RPMI8226 (cell line): ENCODE results near the gene HOXC9.

Source experiments
- DNase-seq: peaks from one replicate; pipeline ENCODE4 v3.0.0-alpha.2; 2015

Gene HOXC9

DNA sequence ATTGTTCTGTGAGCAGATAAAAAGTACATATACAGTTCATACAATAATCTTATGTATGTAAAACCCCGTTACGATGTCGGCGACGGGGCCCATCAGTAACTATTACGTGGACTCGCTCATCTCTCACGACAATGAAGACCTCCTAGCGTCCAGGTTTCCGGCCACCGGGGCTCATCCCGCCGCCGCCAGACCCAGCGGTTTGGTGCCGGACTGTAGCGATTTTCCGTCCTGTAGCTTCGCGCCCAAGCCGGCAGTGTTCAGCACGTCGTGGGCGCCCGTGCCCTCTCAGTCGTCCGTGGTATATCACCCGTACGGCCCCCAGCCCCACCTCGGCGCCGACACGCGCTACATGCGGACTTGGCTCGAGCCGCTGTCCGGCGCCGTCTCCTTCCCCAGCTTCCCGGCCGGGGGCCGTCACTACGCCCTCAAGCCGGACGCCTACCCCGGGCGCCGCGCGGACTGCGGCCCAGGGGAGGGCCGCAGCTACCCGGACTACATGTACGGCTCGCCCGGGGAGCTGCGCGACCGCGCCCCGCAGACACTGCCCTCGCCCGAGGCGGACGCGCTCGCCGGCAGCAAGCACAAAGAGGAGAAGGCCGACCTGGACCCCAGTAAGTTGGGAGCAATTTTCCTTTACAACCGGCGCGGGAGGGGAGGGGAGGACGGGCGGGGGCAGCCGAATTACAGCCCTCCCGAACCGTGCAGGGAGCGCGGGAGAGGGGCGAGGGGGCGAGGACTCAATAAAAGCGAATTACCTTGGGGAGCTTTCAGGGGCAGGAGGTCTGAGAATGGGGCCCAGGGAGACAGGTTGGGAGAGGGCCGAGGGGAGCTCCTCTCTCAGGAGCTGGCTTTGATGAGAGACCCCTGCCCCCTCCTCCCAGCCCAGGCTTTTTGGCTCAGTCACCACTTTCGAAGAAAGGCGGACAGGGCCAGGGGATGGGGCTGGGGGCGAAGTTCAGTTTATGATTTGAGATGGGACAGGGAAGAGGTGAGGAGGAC lies at the start of gene HOXC9:
Gene HOXC9 (plus strand): TSS at position 46 of the 999 bp plus-strand sequence. CDS start 28 bp downstream, at position 74.
- no peak for DNase-seq

DNA sequence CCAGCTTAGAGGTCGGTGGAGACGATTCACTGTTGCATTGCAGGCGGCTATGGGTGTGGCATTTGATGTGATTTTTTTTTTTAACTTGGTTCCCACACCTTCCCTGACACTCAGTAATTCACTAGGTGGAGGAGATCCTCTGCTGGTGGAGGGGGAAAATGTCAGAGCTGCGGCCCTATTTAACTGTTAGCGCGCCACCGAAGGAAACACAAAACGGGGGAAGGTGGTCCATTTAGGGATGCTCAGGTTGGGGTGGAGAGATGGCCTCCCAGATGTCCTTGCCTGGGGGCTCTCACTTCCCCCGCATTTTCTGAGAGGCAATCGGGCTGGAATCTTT lies 49.6 kb upstream of the HOXC9 start:
- DNase-seq: no peak

DNA sequence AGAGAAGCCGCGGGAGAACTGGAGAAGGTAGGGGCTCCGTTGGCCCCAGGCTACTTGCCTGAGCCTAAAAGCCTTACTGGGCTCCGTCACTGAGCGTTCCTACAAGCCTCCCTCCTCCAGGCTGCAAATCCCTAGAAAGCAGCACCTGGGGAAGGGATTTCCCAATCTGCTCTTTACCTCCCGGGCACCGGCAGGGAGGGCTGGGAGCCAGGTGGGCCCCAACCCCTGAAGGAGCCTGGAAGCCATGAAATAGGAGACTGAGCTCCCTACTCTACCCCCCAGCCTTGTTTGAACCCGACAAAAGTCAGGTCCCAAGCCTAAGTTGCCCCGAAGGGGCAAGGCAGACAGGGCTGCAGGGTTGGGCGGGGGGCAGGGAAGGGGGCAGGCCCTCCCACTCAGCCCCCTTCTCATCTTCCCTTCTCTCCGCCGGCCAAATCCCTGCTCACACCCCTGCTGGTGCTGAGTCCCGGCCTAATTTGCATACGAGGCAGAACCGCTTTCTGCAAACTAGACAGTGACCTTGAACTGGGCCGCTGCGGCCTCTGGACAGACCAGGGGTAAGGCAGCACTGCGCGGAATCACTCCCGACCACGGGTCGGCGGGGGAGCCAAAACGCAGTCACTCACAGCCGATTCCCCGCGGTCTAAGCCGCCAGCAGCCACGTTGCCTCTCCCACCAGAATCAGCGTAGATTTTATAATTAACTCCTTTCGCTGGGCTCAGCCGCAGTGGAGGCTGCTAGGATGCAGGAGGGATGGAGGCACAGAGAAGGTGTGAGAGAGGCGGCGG lies 49.0 kb upstream of the HOXC9 start:
- no peak for DNase-seq

DNA sequence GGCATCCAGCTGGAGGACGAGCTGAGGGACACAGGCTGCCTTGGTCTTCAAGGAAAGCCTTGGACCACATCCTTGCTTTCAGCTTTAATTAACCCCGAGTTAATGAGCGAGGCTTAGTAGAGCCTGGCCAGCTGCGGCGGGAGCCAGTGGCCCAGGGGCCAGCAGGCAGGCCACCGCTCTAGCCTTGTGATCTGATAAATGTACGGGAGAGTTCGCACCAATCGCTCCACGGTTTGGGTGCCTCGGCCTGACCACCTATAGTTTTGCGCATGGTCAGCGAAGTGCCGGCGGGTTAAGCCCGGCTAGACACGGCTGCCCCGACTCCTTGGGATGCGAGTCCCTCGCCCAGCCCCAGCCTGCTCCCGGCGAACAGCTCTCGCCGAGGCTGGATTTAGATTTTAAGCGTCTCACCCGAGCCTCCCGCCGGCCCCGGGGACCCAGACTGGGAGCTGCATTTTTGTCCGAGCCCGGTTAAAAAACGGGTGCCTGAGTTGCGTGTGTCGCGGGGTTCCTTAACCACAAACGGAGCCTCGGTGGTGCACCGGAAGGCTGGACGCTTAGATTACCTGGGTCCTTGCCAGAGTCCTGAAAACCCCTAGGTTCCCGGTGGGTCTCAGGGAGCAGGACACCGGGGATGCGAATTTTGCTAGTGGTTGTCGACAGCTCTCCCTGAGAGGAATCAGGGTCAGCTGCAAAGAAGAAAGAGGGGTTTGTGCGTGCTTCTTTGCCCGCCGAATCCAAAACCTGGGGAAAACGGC lies 48.2 kb upstream of the HOXC9 start:
- DNase-seq: no peak

DNA sequence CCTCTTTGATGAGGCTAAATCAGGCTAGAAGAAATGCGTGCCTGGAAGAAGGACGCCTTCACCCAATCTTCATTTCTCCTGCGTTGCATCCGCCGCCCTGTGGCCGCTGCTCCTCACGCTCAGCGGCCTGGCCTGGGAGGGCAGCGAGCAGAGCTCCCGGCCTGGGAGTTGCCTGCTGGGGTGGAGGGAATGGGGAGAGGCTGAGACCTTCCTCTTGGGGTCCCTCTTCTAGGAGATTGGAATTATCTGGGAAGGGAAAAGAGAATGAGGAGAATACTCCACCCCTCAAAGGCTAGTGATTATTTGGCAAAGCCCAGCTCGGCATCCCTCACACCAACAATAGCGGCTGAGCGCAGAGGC lies 47.6 kb upstream of the HOXC9 start:
- peak; percentile 29 for DNase-seq

DNA sequence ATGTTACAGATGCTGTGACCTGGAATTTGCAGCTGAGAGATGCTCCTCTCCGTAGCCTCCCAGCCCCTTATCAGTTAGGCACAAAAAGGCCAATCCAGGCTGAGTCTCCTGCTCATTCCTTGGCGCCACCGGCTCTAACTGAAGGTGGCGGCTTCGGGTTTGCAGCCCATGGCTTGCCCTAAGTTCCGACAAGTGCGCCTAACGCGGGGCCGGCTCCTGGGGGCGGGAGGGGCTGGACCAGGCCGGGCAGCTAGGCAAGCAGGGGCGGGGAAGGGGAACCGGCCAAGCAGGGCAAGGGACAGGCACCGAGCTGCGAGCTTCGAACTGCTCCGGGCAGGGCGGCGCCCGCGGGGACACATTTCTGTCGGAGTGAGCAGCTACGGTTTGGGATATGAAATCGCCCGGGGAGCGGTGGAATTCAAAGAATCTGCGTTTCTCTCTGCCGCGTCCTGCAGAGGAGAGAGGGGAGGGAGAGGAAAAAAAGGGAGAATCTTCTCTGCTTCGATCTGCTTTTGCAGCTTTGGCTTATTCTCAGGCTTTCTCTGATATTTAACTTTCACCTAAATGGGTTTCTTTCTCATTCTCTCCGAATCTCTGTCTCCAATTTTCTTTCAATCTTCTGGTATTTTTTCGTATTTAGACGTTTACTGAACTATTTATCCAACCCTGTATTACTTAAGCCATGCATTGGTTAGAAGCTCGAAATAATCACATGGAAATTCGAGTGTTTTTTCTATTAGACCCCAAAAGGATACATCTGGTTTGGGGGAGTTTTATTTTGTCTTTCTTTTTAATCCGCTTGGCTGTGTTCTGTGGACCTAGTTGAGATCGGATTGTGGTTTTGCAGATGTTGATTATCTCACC lies 46.9 kb upstream of the HOXC9 start:
- no peak for DNase-seq

DNA sequence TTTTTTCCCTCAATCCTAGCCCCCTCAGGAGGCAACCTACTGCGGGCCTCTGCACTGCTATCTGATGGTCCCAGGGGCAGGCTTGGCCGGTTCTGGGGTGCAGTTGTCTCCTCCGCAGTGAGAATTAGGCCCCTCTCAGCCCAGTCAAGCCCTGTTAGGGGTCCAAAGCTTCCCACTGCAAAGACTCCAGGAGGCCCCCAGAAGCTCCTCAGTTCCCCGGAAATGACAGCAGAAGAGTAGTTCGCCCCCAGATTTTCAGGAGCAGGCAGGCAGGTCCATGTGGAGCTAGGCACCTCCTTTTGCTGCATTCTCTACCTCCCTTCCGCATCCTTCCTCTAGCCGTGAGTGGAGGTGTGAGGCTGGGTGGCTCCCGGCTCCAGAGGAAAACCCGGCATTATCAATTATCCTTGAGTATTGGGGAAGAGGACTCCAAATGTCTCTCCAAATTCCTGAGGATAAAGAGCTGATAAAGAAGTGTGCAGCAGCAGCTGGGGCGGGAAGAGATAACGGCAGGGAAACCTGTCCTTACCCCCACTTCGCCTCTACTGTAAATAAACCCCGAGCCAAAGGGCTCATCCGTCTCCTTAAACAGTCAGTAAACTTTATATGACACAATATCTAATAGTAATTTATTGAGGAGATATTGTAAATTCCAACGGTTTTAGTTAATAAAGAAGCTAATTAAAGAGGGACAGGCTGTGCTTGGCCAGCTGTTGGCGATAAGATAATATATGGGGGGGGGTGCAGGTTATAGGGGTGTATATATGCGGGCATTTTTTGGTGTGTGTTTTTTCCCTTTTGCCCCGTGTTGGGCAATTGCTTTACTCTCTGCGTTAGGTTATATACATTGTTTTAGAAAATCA lies 45.9 kb upstream of the HOXC9 start:
- no peak for DNase-seq

DNA sequence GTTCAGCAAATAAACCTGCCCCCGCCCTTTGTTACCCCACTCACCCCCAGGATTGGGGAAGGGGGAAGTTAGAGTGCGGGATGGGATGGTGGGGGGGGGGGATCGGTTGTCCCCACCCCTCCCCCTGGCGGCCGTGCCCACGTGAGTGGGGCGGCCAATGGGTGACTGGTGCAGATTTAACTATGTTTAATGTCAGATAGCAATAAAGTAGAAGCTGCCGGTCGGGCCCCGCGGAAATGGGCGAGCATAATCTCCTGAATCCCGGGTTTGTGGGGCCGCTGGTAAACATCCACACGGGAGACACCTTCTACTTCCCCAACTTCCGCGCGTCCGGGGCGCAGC lies 45.3 kb upstream of the HOXC9 start, which contains the start of gene HOXC12:
Gene HOXC12 (plus strand): TSS at position 210 of the 342 bp plus-strand sequence. CDS start 27 bp downstream, at position 237.
- no peak for DNase-seq

DNA sequence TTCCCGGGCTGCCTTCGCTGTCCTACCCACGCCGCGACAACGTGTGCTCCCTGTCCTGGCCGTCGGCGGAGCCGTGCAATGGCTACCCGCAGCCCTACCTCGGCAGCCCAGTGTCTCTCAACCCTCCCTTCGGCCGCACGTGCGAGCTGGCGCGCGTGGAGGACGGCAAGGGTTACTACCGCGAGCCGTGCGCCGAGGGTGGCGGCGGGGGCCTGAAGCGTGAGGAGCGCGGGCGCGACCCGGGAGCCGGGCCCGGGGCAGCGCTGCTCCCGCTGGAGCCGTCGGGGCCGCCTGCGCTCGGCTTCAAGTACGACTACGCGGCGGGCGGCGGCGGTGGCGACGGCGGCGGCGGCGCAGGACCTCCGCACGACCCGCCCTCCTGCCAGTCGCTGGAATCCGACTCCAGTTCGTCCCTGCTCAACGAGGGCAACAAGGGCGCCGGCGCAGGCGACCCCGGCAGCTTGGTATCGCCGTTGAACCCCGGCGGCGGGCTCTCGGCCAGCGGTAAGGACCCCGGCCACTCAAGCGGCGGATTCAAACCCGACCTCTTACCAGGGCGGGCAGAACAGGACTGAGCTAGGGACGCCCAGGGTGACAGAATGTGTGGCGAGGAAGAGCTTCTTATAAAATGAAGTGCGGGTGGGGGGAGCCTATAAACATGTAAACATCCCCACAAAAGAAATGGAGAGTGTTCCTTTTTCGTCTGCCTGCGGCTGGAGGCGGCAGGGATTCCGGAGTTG lies 44.8 kb upstream of the HOXC9 start:
- DNase-seq: no peak

DNA sequence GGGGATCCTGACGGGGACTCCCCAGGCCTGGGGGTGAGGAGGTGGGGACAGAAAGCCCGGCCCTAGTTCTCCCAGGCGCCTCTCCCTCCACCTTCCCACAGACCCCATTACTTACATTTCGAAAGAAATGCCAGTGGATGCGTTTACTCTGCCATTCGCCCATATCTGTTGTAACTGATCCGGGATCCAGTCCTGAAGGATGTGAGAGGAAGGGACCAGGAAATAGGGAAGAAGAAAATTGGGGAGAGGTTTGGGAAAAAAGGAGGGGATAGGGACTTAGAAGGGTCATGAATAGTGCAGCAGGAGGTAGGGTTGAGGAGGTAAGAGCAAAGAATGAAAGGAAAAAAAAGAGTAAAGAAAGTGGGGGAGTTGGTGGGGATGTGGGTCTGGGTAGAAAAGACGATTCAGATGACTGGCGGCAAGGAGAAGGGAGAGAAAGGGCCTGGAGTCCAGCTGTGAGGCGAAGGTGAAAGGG lies 44.1 kb upstream of the HOXC9 start:
- no peak for DNase-seq

DNA sequence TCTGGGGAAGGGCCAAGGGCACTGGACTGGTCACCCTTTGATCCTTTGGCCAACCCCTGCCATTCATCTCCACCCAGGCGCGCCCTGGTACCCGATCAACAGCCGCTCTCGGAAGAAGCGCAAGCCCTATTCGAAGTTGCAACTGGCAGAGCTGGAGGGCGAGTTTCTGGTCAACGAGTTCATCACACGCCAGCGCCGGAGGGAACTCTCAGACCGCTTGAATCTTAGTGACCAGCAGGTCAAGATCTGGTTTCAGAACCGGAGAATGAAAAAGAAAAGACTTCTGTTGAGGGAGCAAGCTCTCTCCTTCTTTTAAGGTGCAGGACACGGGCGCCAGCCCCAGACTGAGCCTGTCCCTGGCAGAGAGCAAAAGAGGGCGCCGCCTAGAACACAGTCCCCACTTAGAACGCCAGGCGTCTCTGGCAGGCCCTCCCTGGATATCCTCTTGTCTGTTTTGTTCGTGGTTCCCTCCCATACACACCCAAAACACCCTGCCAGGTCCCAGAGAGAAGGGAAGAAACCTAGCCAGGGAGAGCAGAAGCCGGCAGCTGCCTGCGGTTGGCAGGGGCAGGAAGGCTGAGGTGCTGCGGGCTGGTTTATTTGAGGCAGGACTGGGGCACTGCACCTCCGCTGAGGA lies 43.6 kb upstream of the HOXC9 start:
- DNase-seq: peak; percentile 48

DNA sequence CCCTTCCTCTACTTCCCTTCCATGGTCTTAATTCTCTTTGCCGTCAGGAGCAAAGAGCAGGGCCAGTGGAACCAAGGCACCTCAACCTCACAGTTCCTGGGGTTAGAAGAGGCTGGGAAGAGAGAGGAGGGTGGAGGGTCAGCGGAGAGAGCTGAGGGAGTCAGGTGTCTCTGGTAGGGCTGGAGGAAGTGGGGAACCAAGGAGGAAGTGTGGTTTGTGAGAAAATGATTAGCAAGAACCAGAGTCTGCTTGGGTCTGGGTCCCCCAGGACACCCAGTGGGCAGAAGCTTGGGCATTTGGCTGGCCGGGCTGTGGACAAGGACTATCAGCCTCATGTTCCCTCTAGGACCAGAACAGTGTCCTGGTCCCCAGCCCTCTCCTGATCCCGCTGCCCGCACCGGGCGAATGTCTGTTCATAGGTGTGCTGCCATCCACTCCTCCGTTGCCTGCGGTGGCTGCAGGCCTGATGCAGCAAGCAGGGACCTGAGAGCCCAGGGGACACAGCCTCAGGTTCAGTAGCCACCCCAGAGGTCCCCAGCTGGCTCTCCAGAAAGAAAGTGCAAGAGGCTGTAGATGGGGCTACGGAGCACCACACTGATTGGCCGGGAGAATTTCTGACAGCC lies 42.9 kb upstream of the HOXC9 start:
- no peak for DNase-seq

DNA sequence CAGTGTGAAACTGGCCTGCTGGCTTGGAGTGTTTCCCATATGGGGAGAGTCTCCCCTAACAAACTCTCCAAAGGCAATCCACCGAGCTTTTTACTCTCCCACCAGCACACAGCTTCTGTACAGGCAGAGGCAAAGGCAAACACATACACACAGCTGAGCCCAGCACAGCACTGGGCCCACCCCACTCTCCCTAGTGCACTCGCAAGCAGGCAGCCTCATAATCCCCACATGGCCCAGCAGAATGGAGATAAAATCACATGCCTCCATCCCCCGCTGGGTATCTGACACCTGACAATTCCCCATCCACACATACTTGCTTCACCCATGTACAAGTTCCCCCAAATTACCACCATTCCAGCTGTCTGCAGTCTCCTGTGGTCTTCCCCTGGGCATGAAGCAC lies 41.8 kb upstream of the HOXC9 start:
- DNase-seq: no peak

DNA sequence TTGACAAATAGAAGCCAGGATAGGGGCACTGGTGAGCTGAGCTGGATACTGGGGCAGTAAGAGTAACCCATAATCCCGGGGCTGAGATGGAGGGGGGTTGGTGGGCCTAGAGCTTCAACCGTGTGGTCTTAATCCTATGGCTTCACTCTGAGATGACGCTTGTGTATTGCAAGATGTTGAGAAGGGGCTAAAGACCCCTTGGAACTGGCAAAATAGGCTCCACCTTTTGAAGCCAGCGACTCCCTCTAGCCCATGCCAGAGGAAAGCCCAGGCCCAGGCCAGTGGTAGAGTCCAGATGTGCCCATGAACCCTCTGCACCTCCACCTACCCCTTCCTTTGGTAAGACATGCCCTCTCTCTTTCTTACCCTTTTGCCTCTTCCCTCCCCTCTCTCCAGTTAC lies 40.6 kb upstream of the HOXC9 start:
- DNase-seq: no peak

DNA sequence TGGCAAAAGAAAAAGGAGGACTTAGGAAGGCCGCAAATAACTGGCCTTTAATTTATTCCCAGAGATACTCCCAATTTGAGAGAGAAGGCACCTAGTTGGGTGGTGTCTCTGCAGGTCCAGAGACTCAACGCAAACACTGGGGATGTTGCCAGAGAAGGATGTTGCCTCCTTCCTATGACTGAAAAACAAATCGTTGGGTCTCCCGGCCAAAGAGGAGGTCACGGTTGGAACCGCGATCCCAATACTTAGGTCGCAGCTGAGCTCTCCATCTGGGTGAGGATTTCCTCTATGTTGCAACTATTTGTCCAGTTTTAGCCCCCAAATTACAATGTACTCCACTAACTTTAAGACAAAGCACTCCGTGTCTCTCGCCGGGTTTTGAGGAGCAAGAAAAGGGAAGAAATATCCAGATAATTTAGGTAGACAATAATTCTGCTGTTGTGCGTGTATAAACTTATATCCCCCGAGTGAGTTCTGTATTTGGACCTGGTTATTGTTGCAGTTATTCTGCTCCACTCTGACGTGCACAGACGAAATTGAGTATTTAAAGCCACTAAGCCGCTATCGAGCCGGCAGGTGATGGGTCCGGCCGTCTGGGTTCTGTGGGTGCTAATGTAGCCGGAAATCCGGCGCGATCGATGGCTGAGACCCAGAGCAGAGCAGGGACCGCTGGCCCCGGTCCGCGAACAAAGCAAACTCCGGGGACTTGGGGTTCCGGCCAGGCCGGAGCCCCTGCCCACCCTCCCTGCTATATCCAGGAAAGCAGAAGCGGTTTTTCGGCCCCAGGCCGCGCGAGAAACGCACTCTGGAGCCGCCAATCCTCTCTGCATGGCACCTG lies 39.6 kb upstream of the HOXC9 start:
- DNase-seq: no peak

DNA sequence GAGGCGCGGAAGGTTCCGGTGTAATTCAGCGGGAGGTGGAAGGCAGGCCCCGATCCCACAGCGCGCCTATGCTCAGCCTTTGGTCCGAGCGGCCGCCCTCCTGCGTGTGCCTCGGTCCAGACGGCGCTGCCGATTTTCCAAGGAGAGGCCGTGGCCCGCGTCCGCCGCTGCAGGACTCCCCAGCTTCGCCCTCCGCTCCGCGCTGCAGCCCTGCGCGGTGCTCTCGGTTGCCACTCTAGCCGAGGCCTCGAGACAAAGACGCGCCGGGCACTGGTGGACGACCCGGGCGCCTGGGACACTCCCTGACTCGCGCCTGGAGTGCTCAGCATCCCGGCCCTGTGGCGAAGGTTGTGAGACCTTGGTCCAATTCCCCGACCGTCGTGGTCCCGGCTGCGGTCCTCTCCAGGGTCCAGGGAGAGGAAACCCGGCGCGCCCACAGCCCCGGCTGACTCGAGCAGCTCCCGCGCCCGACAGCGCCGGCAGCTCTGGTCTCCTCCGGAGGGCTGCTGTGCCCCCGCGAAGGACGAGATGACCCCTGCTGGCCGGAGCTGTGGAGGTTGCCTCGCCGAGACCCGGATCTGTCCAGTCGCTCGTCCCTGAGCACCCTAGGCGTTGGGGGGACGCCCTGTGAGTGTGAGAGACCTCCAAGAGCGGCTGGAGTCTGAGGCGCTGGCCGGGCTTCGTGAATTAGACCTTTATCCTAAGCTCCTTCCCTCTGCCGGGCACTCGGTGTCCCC lies 38.8 kb upstream of the HOXC9 start:
- no peak for DNase-seq

DNA sequence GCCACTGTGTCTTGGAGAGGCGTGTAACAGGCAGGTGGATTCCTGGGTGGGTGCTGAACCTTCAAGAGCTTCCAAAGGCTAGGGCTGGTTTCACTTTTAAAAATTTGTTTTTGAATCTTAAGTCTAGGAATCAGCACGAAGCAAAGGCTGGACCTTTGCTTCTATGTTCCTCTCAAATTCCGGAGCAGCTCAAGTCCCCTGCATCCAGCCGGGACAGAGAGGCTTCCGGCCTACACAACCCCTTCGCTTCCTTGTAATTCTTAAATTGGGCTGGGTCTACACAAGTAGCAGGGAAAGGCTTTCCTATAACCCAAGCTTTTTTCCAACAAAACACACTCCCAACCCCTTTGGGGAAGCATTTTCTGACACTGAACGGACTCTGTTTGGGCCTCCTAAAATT lies 37.0 kb upstream of the HOXC9 start:
- DNase-seq: no peak
